Femur (tissue), 1 donor: ENCODE results near the gene ADGRB2.
"Not testable (repeated sequence)": the region's sequence is repeated elsewhere in the genome, so short reads cannot be mapped to it uniquely, and the experiment has no call there.

Experiments used
- DNase-seq: peaks from one replicate; pipeline ENCODE4 v3.0.0-alpha.2; 2017

The ADGRB2 gene

GRCh38 chr1:31725777-31726535, 38.2 kb downstream of the ADGRB2 start:
- no peak for DNase-seq

GRCh38 chr1:31725134-31725533, 39.0 kb downstream of the ADGRB2 start:
- no peak for DNase-seq

- DNase-seq: peak; percentile 80
These were observed 40.2 kb downstream of the ADGRB2 start for GRCh38 chr1:31723828-31724359.

GRCh38 chr1:31718327-31718897, 45.7 kb downstream of the ADGRB2 start:
- DNase-seq: no peak

GRCh38 chr1:31717341-31717740, 46.8 kb downstream of the ADGRB2 start:
- no peak for DNase-seq

GRCh38 chr1:31715873-31716220, 48.3 kb downstream of the ADGRB2 start:
- DNase-seq: no peak

- peak; percentile 97 for DNase-seq
These were observed 48.9 kb downstream of the ADGRB2 start for GRCh38 chr1:31715087-31715872.

GRCh38 chr1:31714442-31715086, 49.6 kb downstream of the ADGRB2 start:
- peak; percentile 92 for DNase-seq

GRCh38 chr1:31712630-31713029, 51.5 kb downstream of the ADGRB2 start:
- DNase-seq: peak; percentile 81

- DNase-seq: peak; percentile 79
These were observed 52.1 kb downstream of the ADGRB2 start for GRCh38 chr1:31712068-31712467.

- DNase-seq: no peak
These were observed 55.8 kb downstream of the ADGRB2 start for GRCh38 chr1:31708324-31708723.

GRCh38 chr1:31707711-31708110, 56.4 kb downstream of the ADGRB2 start:
- peak; percentile 75 for DNase-seq

- DNase-seq: not testable (repeated sequence)
These were observed 57.0 kb downstream of the ADGRB2 start for GRCh38 chr1:31707059-31707600.

- no peak for DNase-seq
These were observed 57.6 kb downstream of the ADGRB2 start for GRCh38 chr1:31706384-31707058.

- DNase-seq: peak; percentile 90
These were observed 58.9 kb downstream of the ADGRB2 start for GRCh38 chr1:31705080-31705866.

GRCh38 chr1:31704271-31705079, 59.7 kb downstream of the ADGRB2 start:
- DNase-seq: no peak

- DNase-seq: peak; percentile 95
These were observed 60.5 kb downstream of the ADGRB2 start, which contains the start of gene COL16A1 for GRCh38 chr1:31703431-31704270. Gene COL16A1 (minus strand): TSS chr1:31704017. CDS start chr1:31702193, 1,824 bp downstream.

GRCh38 chr1:31702836-31703404, 61.2 kb downstream of the ADGRB2 start:
- no peak for DNase-seq
